ENCODE data around the gene UCHL1.

Gene UCHL1

GRCh38 chr4:41236032-41236431 is 20.7 kb upstream of the UCHL1 start:
- Histone ChIP-seq H3K4me3 (ENCODE audit: low read length) (no peak overlapping the region), H3K9ac (ENCODE audit: low read length) (no peak overlapping the region), H3K27ac (ENCODE audit: low read length) (no peak overlapping the region), H3K4me1 (ENCODE audit: low read length) (no peaks in the 10 kb centered on the region), H3K27me3 (ENCODE audit: low read depth, low read length) (no peaks in the 10 kb centered on the region), H4K20me1 (ENCODE audit: insufficient read depth, low read length) (no peaks in the 10 kb centered on the region), H3K9me3 (ENCODE audit: insufficient read depth, low read length) (no peaks in the 10 kb centered on the region), H3K36me3 (replicated peaks; ENCODE audit: low read depth, low read length) (no peaks in the 10 kb centered on the region), H2AFZ (ENCODE audit: low read depth, low read length) (no peak overlapping the region), H3K4me2 (ENCODE audit: low read length) (no peak overlapping the region), H3K79me2 (ENCODE audit: low read length) (no peaks in the 10 kb centered on the region)
- no peak for TF ChIP-seq EZH2phosphoT487 (IDR thresholded peaks at IDR 0.05; ENCODE audit: low read depth)
- TF ChIP-seq, protein P1, sequence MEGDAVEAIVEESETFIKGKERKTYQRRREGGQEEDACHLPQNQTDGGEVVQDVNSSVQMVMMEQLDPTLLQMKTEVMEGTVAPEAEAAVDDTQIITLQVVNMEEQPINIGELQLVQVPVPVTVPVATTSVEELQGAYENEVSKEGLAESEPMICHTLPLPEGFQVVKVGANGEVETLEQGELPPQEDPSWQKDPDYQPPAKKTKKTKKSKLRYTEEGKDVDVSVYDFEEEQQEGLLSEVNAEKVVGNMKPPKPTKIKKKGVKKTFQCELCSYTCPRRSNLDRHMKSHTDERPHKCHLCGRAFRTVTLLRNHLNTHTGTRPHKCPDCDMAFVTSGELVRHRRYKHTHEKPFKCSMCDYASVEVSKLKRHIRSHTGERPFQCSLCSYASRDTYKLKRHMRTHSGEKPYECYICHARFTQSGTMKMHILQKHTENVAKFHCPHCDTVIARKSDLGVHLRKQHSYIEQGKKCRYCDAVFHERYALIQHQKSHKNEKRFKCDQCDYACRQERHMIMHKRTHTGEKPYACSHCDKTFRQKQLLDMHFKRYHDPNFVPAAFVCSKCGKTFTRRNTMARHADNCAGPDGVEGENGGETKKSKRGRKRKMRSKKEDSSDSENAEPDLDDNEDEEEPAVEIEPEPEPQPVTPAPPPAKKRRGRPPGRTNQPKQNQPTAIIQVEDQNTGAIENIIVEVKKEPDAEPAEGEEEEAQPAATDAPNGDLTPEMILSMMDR (IDR thresholded peaks at IDR 0.05; ENCODE audit: low read depth, low read length) = no peak

DNA sequence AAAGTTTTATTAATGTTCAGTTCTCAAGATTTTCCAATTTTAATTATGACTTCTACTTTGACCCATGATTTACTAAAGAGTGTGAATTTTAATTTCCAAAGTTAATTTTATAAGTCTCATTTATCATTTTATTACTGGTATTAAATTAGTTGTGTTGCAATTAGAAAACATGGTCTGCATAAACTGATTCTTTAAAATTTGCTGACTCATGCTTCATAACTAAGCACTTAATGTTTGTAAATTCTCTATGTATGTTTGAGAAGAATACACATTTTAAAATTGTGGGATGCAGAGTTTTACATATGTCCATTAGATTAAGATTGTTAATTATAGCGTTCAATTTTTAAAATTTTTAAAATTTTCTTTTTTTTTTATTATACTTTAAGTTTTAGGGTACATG is 20.2 kb upstream of the UCHL1 start:
- Histone ChIP-seq H3K36me3 (replicated peaks; ENCODE audit: low read depth, low read length) (no peaks in the 10 kb centered on the region), H3K27me3 (ENCODE audit: low read depth, low read length) (no peaks in the 10 kb centered on the region), H3K4me1 (ENCODE audit: low read length) (no peaks in the 10 kb centered on the region), H3K9ac (ENCODE audit: low read length) (no peak overlapping the region), H2AFZ (ENCODE audit: low read depth, low read length) (no peak overlapping the region), H3K79me2 (ENCODE audit: low read length) (no peaks in the 10 kb centered on the region), H3K4me2 (ENCODE audit: low read length) (no peak overlapping the region), H4K20me1 (ENCODE audit: insufficient read depth, low read length) (no peaks in the 10 kb centered on the region), H3K9me3 (ENCODE audit: insufficient read depth, low read length) (no peaks in the 10 kb centered on the region), H3K27ac (ENCODE audit: low read length) (no peak overlapping the region), H3K4me3 (ENCODE audit: low read length) (no peak overlapping the region)
- no peak for TF ChIP-seq EZH2phosphoT487 (IDR thresholded peaks at IDR 0.05; ENCODE audit: low read depth)
- TF ChIP-seq, protein P1 (IDR thresholded peaks at IDR 0.05; ENCODE audit: low read depth, low read length) = no peak

DNA sequence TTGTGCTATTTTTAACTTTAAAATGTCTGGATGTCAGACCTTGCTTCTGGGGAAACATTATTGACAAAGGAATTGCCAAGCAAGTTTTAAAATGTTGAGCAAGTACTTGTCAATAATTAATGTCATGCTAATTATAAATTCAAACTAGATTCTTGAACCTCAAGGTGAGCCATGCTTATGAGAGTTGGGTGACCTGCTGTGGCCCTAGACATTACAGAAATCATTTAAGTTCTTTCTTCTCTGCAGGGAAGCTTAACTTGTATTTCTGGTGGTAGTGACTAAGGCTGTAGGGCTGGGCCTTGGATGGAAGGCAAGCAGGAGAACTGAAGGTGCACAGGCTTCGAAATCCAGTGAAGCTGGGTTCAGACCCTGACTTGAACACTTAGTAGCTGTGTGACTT is 14.8 kb upstream of the UCHL1 start:
- H3K36me3 ChIP-seq (replicated peaks; ENCODE audit: low read depth, low read length) = no peaks in the 10 kb centered on the region
- TF ChIP-seq, protein P1 (IDR thresholded peaks at IDR 0.05; ENCODE audit: low read depth, low read length) = no peak
- TF ChIP-seq EZH2phosphoT487 (IDR thresholded peaks at IDR 0.05; ENCODE audit: low read depth) = no peak
- H2AFZ ChIP-seq (ENCODE audit: low read depth, low read length) = no peak overlapping the region
- H3K27me3 ChIP-seq (ENCODE audit: low read depth, low read length) = peaks cover 14% of the 10 kb centered on the region
- H3K9ac ChIP-seq (ENCODE audit: low read length) = no peak overlapping the region
- no peaks in the 10 kb centered on the region for H3K9me3 ChIP-seq (ENCODE audit: insufficient read depth, low read length)
- no peak overlapping the region for H3K4me3 ChIP-seq (ENCODE audit: low read length)
- H3K4me2 ChIP-seq (ENCODE audit: low read length) = no peak overlapping the region
- H4K20me1 ChIP-seq (ENCODE audit: insufficient read depth, low read length) = no peaks in the 10 kb centered on the region
- H3K79me2 ChIP-seq (ENCODE audit: low read length) = no peaks in the 10 kb centered on the region
- H3K4me1 ChIP-seq (ENCODE audit: low read length) = no peaks in the 10 kb centered on the region
- H3K27ac ChIP-seq (ENCODE audit: low read length) = no peak overlapping the region

- Histone ChIP-seq H3K4me3 (ENCODE audit: low read length) (no peak overlapping the region), H3K4me2 (ENCODE audit: low read length) (no peak overlapping the region), H3K9ac (ENCODE audit: low read length) (no peak overlapping the region), H3K27me3 (ENCODE audit: low read depth, low read length) (peaks cover 17% of the 10 kb centered on the region), H3K27ac (ENCODE audit: low read length) (no peak overlapping the region), H3K79me2 (ENCODE audit: low read length) (no peaks in the 10 kb centered on the region), H3K9me3 (ENCODE audit: insufficient read depth, low read length) (no peaks in the 10 kb centered on the region), H3K36me3 (replicated peaks; ENCODE audit: low read depth, low read length) (no peaks in the 10 kb centered on the region), H2AFZ (ENCODE audit: low read depth, low read length) (no peak overlapping the region), H3K4me1 (ENCODE audit: low read length) (no peaks in the 10 kb centered on the region), H4K20me1 (ENCODE audit: insufficient read depth, low read length) (no peaks in the 10 kb centered on the region)
- no peak for TF ChIP-seq EZH2phosphoT487 (IDR thresholded peaks at IDR 0.05; ENCODE audit: low read depth)
- TF ChIP-seq, protein P1 (IDR thresholded peaks at IDR 0.05; ENCODE audit: low read depth, low read length) = no peak
Observed at GRCh38 chr4:41245983-41246382, 10.7 kb upstream of the UCHL1 start.
